NCI-H1092 treated with DMSO at 0.1 percent for 48 hours (cell line): ENCODE results near the gene GLIPR1.
"Not testable (repeated sequence)": the region's sequence is repeated elsewhere in the genome, so short reads cannot be mapped to it uniquely, and the experiment has no call there.

Experiments
- DNase-seq: peaks from one replicate; lab custom pipeline; 2025; lab: John Stamatoyannopoulos, UW

Gene GLIPR1

GRCh38 chr12:75480469-75480949 is at the start of gene GLIPR1:
GLIPR1 (plus strand) TSS chr12:75480755; CDS start chr12:75480881, 126 bp downstream.
- DNase-seq: no peak

DNA sequence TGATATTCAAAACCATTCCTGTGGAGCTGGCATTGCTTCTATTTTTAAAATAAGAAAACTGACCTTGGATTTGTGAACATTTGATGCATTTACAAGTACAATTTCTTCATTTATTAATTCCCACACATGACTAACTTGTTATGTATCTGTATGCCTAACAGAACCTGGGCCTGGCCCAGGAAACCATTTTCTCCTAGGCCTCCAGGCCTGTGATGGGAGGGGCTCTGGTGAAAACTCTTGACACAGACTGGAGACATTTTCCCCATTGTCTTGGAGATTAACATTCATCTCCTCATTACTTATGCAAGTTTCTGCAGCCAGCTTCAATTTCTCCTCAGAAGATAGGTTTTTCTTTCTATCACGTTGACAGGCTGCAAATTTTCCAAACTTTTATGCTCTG is 47.6 kb upstream of the GLIPR1 start:
- no peak for DNase-seq

DNA sequence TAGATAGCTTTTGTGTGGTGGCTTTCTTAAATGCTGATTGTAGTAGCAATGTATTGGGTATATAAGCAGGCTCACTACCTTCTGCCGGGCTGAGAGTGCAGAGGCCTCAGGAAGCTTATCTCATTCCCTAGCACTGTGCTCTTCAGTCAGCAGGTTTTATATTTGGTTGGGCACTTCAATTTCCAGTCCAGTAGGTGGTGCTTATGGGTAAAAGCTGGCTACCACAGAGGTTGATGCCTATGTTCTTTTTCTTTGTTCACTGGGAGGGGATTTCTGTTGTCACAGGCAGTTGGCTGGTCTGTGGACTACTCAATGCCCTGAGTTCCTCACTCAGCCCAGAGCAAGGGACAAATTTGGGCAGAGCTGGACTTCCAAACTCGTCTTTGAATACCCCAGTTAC is 43.0 kb upstream of the GLIPR1 start:
- DNase-seq: no peak

DNA sequence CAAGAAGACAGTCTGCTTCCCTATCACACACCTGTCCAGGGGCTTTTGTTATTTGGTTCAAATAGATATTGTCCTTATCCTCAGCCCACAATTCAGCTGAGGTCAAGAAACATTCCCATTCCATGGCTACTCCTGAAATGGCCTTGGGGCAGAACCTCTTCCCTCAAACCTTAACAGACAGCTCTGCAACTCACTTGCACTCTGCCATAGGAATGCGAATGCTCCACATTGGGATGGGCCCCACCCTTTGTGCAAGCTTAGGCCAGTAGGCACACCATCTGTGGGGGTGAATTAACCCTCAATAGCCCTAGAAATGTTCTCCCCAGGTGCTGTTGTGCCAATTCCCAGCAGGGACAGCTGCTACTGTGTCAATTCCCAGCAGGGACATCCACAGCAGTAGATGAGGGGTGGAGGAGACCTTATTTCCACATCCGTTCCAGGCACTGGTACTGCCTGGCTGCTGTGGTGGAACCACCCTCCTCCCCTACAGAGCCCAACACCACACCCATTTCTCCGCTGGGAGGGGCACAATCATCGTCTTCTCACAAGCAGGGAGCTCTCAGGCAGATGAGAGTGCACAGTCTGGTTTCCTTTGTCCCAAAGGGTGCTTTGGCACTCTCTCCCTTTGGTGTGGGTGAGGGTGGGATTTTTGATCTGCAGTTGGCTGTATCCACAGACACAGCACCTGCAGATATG is 42.3 kb upstream of the GLIPR1 start:
- no peak for DNase-seq

DNA sequence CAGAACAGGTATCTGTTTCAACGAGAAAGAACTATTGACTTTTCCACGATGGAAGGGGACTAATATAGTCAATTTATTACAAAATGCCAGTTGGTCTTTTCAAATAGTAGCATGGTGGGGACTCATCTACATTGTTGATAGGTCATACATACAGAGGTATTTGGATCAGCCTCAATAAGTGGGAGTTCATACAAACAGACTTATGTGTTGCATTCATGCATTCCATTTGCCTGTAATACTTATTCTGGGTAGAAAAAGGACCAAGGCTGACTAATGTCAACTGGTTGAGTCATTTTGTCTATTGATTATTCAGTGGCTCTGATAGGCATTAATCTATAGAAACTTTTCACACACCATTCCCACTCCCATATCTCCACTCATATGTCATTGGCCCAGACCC is 41.5 kb upstream of the GLIPR1 start:
- no peak for DNase-seq

DNA sequence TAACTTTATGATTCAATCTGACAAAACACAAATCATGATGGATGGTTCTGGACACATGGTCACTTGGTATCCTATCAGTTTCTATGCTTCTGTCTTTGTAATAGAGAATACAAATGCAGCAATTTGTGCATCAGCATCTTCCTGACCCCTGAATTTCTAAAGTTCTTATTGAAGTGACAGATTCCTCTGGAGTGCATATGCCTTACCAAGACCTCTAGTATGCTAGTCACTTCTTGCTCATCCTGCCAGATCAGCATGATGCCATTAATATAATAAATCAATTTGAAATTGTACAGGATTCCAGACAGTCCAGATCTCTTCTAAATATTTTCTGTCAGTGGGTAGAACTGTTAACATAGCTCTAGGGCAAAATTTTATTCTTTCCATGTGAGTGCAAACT is 40.6 kb upstream of the GLIPR1 start:
- DNase-seq: no peak

GRCh38 chr12:75441687-75442449 is 38.7 kb upstream of the GLIPR1 start:
- DNase-seq: not testable (repeated sequence)

GRCh38 chr12:75442454-75442853 is 38.1 kb upstream of the GLIPR1 start:
- not testable (repeated sequence) for DNase-seq

DNA sequence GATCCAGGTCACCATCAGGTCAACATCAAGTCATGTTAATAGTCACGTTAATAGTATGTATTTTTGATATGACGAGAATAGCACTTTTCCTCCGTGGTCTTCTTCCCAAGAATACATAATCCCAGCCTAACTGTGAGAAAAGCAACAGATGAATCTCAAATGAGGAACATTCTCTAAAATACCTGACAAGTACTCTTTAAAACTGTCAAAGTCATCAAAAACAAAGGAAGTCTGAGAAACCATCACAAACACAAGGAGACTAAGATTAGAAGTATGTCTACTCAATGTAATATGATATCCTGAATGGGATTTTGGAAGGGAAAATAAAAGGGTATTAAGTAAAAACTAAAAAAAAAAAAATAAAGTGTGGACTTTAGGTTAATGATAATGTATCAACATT is 36.8 kb upstream of the GLIPR1 start:
- no peak for DNase-seq

- DNase-seq: no peak
Measured at GRCh38 chr12:75444429-75445136, 36.0 kb upstream of the GLIPR1 start.

DNA sequence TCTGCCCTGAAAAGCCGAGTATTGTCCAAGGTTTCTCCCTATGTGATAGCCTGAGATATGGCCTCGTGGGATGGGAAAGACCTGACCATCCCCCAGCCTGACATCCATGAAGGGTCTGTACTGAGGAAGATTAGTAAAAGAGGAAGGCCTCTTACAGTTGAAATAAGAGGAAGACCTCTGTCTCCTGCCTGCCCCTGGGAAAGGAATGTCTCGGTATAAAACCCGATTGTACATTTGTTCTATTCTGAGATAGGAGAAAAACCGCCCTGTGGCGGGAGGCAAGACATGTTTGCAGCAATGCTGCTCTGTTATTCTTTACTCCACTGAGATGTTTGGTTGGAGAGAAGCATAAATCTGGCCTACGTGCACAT is 35.4 kb upstream of the GLIPR1 start:
- DNase-seq: not testable (repeated sequence)

GRCh38 chr12:75446857-75447256 is 33.7 kb upstream of the GLIPR1 start:
- no peak for DNase-seq

DNA sequence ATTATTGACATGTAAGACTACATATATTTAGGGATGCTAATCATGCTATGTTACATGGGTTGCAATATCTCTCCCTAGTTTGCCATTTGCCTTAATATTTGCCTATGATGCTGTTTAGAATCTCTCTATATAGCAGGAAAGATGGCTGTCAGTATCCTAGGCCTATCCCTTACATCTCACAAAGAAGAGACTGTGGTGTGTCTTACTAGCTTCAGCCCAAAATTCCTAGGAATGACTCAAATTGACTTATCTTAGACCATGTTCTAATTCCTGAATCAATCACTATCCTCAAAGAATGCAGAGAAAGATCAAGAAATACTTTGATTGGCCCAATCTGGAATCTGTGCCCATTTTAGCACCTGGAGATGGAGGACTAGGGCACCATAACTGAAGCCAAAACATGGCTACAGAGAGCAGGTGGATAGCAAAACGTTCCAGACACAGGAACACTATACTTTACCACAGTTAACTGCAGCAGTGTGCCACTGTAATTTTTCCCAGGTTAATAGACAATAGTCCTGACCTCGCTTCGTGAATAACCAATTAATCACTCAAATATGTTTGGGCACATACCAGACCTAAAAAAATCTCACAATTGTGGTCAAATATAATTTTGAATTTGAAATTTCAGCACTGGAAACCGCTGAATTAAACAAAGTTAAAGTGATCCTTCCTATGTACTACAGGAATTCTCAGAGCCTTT is 32.7 kb upstream of the GLIPR1 start:
- DNase-seq: no peak

GRCh38 chr12:75452675-75453330 is 27.8 kb upstream of the GLIPR1 start:
- DNase-seq: no peak

GRCh38 chr12:75455839-75456238 is 24.7 kb upstream of the GLIPR1 start:
- no peak for DNase-seq

DNA sequence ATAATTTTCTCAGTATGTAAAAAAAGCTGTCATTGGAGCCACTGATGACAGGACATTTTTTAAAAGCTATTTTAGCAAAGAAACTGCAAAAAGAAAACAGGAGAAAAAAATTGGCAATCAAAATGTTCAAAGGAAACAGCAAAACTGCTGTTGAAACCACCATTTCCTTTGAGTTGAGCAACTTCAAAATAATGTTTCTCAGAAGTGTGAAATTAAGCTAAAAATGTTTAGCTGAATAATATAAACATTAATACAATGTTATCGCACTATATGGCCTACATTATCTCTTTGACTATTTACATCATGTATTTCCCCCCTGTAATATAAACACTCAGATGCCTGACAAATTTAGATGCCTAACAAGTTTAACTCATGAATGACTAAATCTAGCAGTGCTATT is 23.4 kb upstream of the GLIPR1 start:
- no peak for DNase-seq

GRCh38 chr12:75457866-75458265 is 22.7 kb upstream of the GLIPR1 start:
- DNase-seq: not testable (repeated sequence)

- DNase-seq: no peak
Measured at GRCh38 chr12:75459755-75460154, 20.8 kb upstream of the GLIPR1 start.

- DNase-seq: no peak
Measured at GRCh38 chr12:75460204-75460603, 20.4 kb upstream of the GLIPR1 start.

GRCh38 chr12:75471902-75472890 is 8.4 kb upstream of the GLIPR1 start:
- no peak for DNase-seq
